Myocyte (in vitro differentiated cells): ENCODE results near the gene LRBA. TPM values are rescaled to one million over a fixed set of nuclear protein-coding genes. Genes with fewer than 3 reads are reported as not detected.
"Not testable (repeated sequence)": the region's sequence is repeated elsewhere in the genome, so short reads cannot be mapped to it uniquely, and the experiment has no call there.

Experiments
- DNase-seq: peaks from one replicate; pipeline ENCODE4 v3.0.0-alpha.2; 2012; ENCODE audit warnings: low read depth
- total RNA-seq: library from RNA; depleted of rRNA; stranded (reverse); fragments of >200 nt; gene quantifications from 2 replicates; pipeline ENCODE4 v1.2.3, GENCODE V29; 2014

LRBA gene
- total RNA-seq, 1 donor from 2014 or later = 52.8 TPM

DNA sequence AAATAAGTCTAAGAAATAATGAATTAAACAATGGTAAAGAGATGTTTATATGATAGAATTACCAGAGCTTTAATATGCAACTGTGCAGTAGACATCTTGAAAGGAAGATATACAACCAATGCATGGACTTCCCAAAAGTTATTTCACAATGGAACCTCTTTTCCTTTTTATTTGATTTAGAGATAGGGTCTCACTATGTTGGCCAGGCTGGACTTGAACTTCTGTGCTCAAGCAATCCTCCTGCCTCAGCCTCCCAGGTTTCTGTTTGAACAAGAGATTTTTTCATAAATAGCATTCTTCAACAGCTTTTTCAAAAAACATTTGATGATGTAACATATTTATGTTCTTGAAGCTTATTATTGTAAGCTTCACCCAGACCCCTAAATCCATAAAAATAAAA lies 72.0 kb downstream of the LRBA start:
- DNase-seq = no peak

DNA sequence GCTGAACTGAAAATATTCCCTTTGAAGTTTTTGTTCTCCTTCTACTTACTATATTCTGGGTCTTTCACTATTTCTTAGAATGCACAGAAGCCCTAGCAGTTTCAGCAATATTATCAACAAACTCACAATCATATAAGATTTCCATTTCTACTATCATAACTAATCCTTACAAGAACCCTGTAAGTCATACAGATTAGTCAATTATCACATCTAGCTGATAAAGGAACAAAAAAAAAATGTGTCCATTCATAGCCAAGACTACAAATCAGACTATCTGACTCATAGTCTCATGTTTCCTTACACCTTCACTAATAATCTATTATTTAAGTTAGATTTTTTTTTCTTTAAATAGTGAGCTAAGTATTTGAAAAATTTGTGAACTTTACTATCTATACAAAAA lies 72.5 kb downstream of the LRBA start:
- DNase-seq = no peak

DNA sequence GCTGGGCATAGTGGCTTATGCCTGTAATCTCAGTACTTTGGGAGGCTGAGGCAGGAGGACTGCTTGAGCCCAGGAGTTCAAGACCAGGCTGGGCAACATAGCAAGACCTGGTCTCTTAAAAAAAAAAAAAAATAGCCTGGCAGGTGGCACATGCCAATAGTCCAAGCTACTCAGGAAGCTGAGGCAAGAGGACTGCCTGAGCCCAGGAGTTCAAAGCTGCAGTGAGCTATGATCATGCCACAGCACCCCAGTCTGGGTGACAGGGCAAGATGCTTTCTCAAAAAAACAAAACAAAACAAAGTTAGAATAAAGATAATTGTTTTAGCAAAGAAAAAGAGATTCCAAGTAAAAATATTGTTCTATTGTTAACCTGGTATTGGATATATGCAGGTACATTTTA lies 75.0 kb downstream of the LRBA start:
- no peak for DNase-seq

DNA sequence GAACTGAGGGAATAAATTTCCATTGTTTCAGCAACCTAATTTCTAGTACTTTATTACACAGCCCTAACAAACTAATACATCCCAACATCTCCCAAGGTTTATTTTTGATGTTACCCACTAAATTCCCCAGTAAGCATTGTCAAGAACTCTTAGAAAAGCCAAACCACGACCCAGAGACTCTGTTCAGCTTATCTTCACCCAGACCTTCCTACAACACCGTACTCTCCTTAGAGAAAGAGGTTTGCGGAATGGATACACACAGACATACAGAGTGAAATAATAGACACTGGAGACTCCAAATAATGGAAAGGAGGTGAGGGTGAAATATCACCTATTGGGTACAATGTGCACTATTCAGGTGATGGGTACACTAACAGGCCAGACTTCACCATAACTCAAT lies 75.6 kb downstream of the LRBA start:
- no peak for DNase-seq

DNA sequence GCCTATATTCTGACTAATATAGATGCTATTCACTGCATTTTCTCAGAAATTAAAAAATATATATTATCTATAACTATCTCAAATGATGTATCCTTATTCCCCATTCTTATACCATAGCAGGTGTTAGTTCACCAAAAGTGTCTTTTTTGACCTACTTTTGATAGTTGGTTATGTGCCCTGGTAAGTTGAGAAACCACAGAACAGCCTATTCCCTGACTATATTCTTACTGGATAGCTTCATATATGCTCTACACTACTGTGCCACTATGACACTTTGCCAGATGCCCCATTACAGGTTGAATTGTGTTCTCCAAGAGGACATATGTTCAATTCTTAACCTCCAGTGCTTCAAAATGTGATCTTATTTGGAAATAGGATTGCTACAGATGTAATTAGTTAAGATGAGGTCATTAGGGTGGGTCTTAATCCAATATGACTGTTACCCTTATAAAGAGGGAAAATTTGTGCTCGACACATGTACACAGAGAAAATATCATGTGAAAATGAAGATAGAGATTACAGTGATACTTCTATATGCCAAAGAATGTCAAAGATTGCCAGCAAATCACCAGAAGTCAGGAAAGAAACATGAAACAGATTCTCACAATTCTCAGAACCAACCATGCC lies 76.1 kb downstream of the LRBA start:
- no peak for DNase-seq

DNA sequence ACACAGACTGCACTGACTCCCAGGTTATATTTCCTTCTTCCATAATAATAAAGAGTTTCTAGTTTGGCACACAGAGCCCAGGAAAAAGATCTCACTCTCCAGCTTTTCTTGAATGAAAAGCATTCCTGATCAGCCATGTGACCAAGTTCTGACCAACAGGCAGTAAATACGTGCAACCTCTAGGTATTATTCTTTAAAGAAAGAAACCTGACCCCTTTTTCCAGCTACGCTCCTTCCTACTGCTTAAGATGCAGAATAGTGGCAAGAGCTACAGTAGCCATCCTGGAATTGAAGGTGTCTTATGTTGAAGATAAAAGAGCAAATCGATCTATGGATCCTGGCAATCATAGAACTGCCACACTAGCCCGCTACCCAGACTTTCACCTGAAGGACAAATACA lies 76.7 kb downstream of the LRBA start:
- no peak for DNase-seq

DNA sequence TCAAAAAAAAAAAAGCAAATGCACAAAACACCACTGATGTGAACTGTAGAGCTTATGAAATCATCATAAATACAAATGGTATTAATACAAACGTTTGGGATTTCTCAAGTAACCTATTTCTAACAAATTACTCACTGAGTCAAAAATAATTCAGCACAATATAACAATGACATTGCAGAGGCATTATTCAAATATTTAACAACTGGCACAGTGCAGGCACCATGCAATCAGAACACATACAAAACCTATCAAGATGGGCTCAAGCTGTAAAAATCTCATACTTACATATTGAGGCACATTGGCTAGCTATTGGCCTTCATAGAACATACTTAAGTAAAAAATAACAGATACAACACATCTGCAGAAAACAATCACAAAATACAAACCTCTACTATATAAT lies 81.1 kb downstream of the LRBA start:
- DNase-seq = peak; percentile 20

DNA sequence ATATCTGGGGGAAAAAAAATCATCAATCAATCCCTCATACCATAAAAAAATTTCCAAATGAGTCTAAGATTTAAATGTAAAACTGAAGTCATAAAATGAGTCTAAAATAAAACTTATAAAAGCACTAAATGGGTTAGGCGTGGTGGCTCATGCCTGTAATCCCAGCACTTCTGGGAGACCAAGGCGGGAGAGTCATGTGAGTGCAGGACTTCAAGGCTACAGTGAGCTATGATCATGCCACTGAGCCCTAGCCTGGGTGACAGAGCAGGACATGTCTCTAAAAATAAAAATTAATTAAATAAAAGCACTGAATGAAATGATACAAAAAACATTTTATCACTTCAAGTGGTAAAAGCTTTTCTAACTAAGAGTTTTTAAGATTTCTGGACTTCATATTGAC lies 83.3 kb downstream of the LRBA start:
- no peak for DNase-seq

DNA sequence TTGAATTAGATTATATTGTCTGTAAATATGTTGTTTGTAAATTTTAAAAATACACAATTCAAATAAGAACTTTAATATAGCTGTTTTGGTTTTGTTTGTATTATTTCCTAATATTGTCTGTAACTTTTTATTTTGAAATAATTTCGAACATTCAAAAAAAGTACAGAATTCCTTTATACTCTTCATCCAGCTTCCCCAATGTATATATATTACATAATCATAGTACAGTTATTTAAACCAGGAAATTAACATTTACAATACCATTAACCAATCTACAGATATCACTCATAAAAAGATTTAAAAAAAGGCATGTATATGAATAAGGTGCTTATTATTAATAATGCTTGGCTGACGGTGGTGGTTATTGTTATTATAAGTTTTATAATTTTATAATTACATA lies 84.1 kb downstream of the LRBA start:
- no peak for DNase-seq

DNA sequence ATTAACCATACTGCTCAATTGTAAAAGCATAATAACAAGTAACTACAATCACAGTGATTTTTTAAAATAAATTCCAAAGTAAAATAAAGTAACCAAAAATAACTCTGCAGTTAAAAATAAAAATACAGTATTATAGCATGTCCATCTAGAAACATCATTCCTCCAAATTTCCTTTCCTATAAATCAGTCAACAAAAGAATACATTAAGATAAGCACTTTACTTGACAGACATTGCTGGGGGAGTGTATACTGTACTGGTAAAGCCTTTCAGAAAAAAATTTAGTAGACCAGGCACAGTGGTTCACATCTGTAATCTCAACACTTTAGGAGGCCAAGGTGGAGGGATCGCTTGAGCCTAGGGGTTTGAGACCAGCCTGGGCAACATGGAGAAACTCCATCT lies 91.1 kb downstream of the LRBA start:
- no peak for DNase-seq

DNA sequence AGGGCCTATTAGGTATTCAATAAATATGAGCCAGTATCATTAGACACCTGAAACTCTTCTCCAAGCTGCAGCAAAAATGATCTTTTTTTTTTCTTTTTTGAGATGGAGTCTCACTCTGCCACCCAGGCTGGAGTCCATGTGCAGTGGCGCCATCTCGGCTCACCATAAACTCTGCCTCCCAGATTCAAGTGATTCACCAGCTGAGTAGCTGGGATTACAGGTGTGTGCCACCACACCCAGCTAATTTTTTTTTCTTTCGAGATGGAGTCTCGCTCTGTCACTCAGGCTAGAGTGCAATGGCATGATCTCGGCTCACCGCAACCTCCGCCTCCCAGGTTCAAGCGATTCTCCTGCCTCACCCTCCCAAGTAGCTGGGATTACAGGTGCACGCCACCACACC lies 93.6 kb downstream of the LRBA start:
- not testable (repeated sequence) for DNase-seq

DNA sequence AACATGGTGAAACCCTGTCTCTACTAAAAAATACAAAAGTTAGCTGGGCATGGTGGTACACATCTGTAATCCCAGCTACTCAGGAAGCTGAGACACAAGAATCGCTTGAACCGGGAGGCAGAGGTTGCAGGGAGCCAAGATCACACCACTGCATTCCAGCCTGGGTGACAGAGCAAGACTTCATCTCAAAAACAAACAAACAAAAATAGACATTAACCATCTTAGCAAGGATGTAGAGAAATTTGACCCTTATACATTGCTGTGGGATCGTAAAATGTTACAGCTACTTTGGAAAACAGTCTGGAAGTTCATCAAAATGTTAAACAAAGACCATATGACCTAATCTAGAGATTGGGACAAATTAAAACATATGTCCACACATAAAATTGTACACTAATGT lies 96.5 kb downstream of the LRBA start:
- DNase-seq = peak; percentile 3

DNA sequence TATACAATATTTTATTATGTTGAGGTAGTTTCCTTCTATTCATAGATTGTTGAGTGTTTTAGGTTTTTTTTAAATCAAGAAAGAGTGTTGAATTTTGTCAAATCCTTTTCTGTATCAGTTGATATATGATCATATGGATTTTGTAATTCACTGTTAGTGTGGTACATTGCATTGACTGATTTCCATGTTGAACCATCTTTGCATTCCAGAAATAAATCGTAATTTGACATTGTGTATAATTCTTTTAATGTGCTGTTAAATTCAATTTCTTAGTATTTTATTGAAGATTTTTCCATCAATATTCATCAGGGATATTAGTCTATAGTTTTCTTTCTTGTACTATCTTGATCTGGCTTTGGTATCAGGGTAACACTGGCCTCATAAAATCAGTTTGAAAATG lies 103.8 kb downstream of the LRBA start:
- DNase-seq = no peak

DNA sequence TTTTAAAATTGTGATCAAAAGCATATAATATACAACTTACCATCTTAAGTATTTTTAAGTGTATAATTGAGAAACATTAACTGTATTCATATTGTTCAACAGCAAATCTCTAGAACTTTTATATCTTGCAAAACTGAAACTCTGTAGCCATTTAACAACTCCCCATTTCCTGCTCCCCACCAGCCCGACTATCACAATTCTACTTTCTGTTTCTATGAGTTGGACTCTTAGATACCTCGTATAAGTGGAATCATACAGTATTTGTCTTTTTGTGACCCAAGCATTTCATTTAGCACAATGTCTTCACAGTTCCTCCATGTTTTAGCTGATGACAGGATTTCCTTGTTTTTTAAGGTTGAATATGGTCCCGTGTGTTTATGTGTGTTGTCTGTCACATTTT lies 106.0 kb downstream of the LRBA start:
- DNase-seq = no peak

DNA sequence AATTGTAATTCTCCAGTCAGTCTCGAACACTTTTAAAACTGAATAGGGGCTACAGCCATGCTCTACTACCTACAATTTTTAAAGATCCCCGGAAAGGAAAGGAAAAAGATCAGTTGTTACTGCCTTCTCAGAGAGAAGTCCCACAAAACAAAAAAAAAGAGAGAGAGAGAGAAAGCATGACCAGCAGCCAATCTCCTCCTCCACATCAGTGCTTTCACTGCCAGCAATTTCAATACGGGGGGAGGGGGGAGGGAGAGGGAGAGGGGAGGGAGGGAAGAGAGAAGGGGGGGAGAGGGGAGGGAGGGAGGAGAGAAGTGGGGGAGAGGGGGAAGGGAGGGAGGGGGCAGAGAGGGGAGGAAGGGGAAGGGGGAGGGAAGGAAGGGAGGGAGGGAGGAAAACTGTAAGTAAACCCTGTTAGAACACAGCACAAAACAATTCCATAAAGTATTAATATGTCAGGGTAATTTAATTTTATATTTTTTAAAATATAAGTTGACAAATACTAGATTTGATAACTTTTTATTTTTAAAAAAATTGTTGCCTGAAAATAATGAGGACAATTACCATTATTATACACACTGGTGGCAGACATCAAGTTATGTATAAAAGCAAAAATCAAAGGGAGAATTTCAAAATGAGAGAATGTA lies 108.0 kb downstream of the LRBA start:
- no peak for DNase-seq

DNA sequence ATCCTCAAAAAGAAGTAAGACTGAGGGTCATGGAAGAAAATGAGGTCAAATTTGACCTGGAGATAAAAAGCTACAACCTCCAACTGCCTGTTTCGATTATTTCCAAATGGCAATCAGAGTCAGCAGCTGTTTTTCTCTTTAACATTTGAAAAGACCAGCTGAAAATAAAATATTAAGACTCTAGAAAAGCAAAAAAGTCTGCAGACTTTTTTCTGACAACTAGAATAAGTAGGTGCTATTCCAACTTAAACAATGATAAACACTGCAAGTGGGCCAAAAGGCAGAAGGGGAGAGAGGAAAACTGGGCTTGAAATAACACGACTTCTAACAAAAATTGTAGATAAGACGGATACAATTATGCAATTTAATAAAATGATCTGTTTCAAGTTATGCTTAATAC lies 110.4 kb downstream of the LRBA start:
- DNase-seq = no peak

DNA sequence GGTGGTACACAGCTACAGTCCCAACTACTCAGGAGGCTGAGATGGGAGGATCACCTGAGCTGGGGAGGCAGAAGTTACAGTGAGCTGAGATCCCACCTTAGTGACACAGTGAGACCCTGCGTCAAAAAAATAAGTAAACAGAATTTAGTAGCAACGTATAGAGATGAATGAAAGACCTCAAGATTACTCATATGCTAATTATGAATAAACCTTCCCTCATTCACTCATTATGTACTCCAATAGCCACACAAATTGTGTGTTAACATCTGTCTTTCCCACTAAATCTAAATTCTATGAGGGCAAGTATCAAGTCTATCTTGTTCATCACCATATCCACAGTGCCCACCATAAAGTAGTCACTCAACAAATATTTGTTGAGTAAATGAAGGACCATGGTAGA lies 111.5 kb downstream of the LRBA start:
- no peak for DNase-seq

DNA sequence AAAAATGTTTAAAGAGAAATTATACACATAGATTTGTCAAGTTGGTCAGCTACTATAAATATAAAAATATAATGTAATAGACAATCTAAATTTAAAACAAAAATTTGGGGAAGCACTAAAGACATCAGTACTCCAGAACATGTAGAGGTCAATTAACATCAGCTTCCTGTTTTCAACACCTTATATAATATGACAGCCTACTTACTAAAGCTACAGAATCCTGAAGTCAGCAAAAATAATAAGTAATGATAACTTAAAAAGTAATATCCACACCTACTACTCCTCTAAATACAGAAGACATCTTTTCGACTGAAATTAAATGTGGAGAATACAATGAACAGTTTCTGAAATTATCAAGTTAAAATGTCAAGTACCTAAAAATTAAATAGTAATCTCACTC lies 118.6 kb downstream of the LRBA start:
- no peak for DNase-seq

DNA sequence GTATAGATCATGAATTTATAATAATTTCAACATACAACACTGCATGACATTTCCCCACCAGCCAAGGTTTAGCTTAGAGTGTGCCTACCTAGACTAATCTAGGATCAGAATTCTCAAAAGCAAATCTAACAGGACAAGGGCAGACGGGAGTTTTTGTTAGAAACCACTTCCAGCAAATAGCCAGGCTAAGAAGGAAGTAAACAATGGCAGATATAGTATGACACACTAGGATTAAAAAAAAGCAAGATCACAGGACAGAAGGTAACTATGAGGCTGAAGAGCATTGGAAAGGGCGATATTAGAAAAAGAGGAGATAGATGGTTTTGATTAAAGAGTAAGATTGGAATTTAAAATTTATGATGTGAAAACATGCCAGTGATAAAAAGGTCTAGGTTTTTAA lies 124.8 kb downstream of the LRBA start:
- no peak for DNase-seq

DNA sequence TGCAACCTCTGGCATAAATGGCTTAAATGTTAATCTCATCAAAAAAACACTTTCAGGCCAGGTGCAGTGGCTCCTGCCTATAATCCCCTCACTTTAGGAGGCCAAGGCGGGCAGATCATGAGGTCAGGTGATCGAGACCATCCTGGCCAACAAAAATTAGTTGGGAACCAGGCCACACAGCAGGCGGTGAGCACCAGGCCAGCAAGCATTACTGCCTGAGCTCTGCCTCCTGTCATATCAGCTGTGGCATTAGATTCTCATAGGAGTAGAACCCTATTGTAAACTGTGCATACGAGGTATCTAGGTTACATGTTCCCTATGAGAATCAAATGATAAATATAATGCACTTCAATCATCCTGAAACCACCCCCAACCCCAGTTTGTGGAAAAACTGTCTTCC lies 125.8 kb downstream of the LRBA start:
- no peak for DNase-seq

DNA sequence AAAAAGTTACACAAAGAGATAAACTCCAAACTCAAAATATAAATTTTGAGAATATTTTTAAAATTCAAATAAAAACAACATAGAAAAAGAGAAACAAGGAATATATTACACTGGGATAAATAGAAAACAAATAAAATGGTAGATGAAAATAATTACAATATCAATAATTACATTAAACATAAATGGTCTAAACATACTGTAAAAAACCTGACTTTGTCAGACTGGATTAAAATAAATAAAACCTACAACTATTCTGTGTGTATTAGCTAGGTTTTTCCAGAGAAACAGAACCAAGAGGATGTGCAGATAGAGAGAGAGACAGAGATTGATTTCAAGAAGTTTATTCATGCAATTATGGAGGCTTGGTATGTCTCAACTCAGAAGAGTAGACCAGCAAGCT lies 126.5 kb downstream of the LRBA start:
- DNase-seq = no peak

DNA sequence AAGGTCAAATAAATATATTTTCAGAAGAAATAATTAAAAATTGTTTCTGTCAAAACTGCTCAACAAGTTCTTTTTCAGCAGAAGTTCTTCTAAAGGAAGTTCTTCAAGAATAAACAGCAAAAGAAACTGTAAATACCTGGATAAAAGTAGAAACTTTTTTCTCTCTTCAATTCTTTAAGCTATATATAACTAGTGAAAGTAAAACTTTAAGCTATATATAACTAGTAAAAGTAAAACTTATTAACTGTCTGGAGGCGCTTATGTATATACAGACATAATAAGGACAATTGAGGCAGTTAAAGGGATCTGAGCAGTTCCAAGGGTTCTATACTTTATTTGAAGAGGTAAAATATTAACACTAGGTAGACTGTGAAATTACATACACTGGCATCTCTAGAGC lies 126.9 kb downstream of the LRBA start:
- no peak for DNase-seq

DNA sequence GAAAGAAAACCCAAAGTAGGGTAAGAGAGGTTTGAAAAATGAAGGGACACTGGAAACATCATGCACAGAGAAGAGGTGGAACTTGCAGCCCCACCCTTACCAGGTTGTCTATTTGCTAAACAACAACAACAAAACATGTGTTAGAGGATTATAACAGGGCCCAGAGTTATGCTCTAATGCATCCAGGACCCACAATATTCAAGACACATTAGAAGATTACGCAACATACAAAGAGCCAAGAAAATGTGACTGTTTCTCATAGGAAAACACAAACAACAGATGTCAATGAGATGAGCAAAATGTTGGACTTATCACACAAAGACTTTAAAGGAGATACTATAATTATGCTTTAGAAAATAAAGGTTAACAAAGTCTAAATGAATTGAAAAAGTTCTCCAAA lies 128.5 kb downstream of the LRBA start:
- DNase-seq = peak; percentile 23

DNA sequence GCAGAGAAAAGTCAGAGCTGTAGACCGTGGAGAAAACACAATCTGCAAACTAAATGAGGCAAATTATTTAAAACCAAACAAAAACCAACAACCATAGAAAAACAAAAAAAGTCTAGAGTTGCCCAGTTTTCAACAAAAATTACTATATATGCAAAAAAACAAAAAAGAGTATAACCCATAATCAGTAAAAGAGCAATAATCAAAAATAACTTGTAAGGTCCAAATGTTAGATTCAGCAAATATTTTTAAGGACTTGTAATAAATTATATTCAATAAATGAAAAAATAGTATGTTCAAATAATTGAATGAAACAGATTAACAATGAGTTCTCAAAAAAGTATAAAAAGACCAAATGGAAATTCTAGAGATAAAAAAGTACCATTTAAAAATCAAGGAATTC lies 130.5 kb downstream of the LRBA start:
- no peak for DNase-seq
